ENCODE data around the gene HOPX. TPM values are rescaled to one million over a fixed set of nuclear protein-coding genes. Genes with fewer than 3 reads are reported as not detected.

Gene HOPX
- total RNA-seq, 1 experiment from 2014 or later: not detected

GRCh38 chr4:56618734-56619133 is 62.4 kb downstream of the HOPX start:
- no CpG with 5 or more reads among the region's 4 CpGs for WGBS (ENCODE audit: extremely low coverage, insufficient read length, low lambda C conversion rate)
- H3K4me3 Mint-ChIP-seq: no peak overlapping the region
- H3K14ac ChIP-seq (ENCODE audit: insufficient read depth, low read length): no peak overlapping the region
- no peak overlapping the region for H2BK120ac ChIP-seq (ENCODE audit: low read depth, low read length, poor library complexity, severe bottlenecking)
- no peak overlapping the region for H3K4me2 ChIP-seq (ENCODE audit: insufficient read depth, insufficient read length, low read length)
- H2BK5ac ChIP-seq (ENCODE audit: insufficient read length, low read length): no peak overlapping the region
- no peak overlapping the region for H3T11ph ChIP-seq (ENCODE audit: low read length)
- H4K20me1 ChIP-seq (ENCODE audit: control insufficient read depth, insufficient read depth, insufficient read length): no peaks in the 10 kb centered on the region
- H3K23me2 ChIP-seq (ENCODE audit: insufficient read length, low read depth, low read length, poor library complexity, severe bottlenecking): no peaks in the 10 kb centered on the region
- no peak for DNase-seq
- H3K27ac ChIP-seq (ENCODE audit: insufficient read length, low read depth, low read length): no peak overlapping the region
- H3K23ac ChIP-seq (ENCODE audit: insufficient read length, low read depth, low read length): no peak overlapping the region
- H3K9me3 ChIP-seq (ENCODE audit: control insufficient read depth, low read depth, low read length): no peaks in the 10 kb centered on the region
- no peak overlapping the region for H4K8ac ChIP-seq (replicated peaks; ENCODE audit: insufficient read length, low read depth, low read length)
- peaks cover 2 to 3% (median 3%) of the 10 kb centered on the region in 3 experiments; a peak in 4 of 7 replicates for H3K36me3 Mint-ChIP-seq (ENCODE audit: insufficient read depth in 1 of 3, low read depth in 3 of 3)
- H3K4ac ChIP-seq (ENCODE audit: low read depth, low read length): no peak overlapping the region
- H2BK12ac ChIP-seq (ENCODE audit: insufficient read length, low read depth, low read length): no peak overlapping the region
- no peak overlapping the region for H4K5ac ChIP-seq (ENCODE audit: insufficient read length, low read depth, low read length)
- H2BK20ac ChIP-seq (ENCODE audit: low read depth, low read length, poor library complexity, severe bottlenecking): no peak overlapping the region
- no peaks in the 10 kb centered on the region for H3K27me3 ChIP-seq (ENCODE audit: insufficient read depth, low read length)
- H3K56ac ChIP-seq (ENCODE audit: insufficient read length, low read depth, low read length): no peak overlapping the region
- no peak overlapping the region for H4K91ac ChIP-seq (ENCODE audit: insufficient read length, low read depth, low read length)
- H3K9ac ChIP-seq (ENCODE audit: extremely low read depth, insufficient read length, low read length): no peak overlapping the region
- TF ChIP-seq CTCF (conservative IDR thresholded peaks at IDR 0.05): no peak
- peaks cover 6% of the 10 kb centered on the region in 2 experiments for H3K9me3 Mint-ChIP-seq
- no peaks in the 10 kb centered on the region; the same call in 1 of the 2 replicates for H3K4me1 ChIP-seq (ENCODE audit: insufficient read depth, low read length)
- no peaks in the 10 kb centered on the region for H3K79me1 ChIP-seq (ENCODE audit: insufficient read depth, low read depth, low read length, poor library complexity, severe bottlenecking)
- H3K27me3 Mint-ChIP-seq (ENCODE audit: low read depth): peaks cover 69% of the 10 kb centered on the region
- peaks cover 10 to 18% of the 10 kb centered on the region in 2 experiments for H3K4me1 Mint-ChIP-seq
- H2AFZ ChIP-seq (ENCODE audit: low read length): no peak overlapping the region
- H3K18ac ChIP-seq (ENCODE audit: insufficient read length, low read depth, low read length): no peak overlapping the region
- no peaks in the 10 kb centered on the region for H3K79me2 ChIP-seq (ENCODE audit: insufficient read depth, low read length)
- H2AK5ac ChIP-seq (ENCODE audit: insufficient read length, low read length): no peak overlapping the region
- no peak overlapping the region for H3K27ac Mint-ChIP-seq
- no peak overlapping the region for H2BK15ac ChIP-seq (ENCODE audit: low read depth, low read length)
